Superior temporal gyrus (tissue), 1 donor: ENCODE results near the gene GRIN2A.
A peak's percentile ranks its signal among the peaks of the same experiment; 100 is the strongest.

ENCODE experiments used
- DNase-seq: peaks from one replicate; pipeline ENCODE4 v3.0.0-alpha.2; 2016; ENCODE audit errors: extremely low spot score

Gene GRIN2A

DNA sequence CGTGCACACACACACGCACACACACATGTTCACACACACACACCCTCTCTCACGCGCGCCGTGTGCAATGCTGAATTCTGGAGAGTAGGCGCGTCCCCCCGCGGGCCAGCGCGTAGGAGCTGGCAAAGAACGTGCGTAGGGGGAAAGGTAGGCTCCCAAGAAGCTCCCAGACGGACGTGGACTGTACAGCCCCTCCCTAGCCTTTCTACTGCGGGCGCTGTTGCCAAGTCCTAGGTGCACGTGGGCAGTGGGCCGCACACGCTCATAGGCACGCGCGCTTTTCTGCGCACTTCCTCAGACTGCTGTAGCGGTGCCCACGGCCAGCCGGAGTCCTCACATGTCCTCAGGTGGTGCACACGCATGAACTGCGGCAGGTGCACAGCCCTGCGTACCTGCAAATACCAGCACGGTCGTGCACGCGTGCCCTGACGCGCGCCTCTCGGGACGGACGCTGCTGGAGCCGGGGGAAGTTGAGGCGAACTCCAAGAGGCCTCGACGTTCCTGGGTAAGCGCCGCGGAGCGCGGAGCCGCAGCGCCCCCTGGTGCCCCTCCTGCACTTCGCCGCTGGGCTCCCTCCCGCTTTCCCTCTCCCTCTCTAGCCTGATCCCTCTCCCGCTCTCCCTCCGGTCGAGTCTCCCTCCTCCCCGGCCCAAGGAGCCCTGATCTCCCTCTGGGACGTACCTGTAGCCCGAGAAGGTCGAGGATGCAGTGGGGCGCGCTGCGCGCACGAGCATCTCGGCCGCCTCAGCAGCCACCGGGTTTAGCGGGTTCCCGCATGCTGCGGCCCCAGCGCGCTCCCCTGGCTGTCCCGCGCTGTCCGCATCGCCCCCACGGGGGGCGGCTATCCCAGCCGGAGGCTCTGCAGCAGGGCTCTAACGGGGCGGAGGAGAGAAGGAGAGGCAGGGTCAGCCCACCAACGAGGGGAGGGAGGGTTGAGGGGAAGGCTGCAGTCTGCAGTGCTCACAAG is 749 bp downstream of the GRIN2A start:
- peak; percentile 81 for DNase-seq

DNA sequence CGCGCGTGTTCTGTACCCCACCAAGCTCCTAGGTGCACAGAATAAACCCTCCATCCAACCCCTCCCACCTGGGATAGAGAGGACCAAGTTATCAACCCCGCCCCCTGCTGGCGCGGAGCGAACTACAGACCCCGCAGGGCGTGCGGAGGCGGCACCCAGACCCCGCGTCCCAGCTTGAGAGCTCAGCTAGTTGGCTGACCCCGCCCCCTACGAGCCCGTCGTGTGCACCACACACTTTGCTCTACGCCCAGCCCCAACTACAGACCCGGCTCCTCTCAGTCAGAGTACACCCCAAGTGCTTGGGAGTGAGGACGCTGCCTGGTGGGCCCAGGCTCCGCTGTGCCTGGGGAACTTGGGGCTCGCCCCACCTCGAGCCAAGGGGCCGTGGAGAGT is 1.5 kb downstream of the GRIN2A start:
- DNase-seq = peak; percentile 60

DNA sequence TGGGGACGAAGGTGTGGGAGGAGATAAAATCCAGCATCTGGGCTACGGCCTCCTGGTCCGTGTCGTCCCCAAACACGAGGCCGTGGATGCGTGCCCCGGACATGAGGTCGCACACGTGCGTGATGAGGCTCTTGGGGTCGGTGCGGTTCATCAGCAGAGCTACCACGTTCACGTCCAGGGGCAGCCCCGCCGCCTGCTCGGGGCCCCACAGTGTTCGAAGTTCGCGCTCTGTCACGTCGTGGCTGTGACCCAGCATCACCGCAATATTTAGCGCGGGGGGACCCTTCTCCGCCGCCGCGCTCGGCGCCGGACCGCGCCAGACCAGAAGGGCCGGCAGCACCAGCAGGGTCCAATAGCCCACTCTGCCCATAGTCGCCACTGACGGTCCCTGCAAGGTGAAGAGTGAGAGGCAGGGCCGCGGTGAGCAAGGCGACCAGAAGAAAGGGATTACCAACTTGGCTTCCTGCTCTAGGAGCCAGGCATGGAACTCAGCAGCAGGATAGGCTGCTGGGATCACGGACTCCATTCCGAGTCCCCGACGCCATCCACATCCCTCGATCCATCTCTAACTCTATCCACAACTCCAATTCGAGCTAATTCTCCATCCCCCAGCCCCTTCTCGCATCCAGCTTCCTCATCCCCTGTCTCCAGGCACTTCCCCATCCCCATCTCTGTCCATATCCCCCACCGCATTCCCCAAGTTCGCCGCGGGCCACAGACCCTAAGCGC is 2.0 kb downstream of the GRIN2A start:
- DNase-seq = no peak

DNA sequence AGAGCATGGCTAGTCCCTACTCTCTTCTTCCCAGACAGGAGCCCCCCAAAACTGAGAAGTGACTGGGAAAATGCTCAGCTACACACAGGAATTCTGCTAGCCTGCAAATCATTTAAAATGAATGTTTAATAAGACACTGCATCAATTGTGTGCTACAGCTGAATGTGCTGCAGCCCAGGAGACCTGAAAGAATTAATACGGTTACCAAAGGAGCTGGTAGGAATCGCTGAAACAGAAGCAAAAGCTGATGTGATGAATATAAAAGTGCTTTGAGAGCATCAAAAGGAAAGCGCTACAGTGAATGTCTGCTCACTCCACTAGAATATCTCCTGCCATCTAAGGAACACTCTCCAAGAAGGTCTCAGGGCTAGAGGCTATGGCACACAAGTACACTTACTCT is 3.7 kb downstream of the GRIN2A start:
- peak; percentile 44 for DNase-seq

DNA sequence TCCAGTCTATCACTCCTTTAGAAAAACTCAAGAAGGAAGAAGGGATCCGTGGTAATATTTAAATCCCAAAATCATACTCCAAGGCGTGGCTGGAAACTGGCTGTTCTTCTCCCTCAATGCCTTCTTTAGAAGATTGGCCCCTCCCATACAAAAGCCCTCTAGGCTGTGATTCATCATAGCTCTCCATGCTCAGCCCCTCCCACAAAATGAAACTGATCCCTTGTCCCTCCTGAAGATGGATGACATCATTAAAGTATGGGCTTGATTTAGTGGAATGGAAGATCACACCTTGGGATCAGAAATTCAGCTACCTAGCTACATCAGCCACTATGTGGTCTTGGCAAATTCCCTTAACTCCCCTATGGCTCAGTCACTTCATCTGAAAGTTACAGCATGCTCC is 4.1 kb downstream of the GRIN2A start:
- DNase-seq = peak; percentile 41

DNA sequence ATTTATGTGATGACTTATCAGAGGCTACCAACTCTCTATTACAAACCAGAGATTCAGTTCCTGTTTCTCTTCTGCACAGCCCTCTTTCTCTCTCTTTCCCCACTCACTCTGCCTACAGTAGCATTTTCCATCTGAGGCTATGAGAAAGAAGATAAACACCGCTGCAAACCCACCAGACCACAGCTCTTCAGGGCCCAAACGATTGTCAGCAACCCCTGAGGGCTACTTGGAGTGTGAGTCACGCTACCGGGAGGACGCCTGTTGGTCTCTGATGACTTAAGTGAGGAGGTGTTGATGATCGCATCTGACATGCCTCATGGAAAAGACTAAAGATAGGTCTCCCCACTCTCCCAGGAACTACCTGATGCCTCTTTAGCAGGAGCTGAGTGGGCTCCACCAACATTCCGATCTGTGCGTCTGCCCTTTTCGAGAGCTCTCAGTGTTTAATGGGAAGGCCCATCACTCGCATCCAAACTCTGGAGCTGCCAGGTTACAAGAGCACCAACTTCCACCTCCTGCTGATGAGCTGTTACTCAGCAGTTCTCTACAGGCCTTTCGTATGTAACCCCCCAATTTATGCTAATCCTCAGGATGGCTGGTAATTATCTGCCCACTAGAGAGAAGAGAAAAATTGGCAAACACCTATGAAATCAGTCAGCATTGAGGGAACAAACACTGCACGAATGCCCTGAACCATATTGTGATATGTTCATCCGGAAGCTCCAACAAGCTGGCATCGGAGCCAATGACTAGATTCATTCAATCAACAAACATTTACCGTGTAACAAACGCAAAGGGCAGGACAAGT is 9.2 kb downstream of the GRIN2A start:
- DNase-seq = no peak

DNA sequence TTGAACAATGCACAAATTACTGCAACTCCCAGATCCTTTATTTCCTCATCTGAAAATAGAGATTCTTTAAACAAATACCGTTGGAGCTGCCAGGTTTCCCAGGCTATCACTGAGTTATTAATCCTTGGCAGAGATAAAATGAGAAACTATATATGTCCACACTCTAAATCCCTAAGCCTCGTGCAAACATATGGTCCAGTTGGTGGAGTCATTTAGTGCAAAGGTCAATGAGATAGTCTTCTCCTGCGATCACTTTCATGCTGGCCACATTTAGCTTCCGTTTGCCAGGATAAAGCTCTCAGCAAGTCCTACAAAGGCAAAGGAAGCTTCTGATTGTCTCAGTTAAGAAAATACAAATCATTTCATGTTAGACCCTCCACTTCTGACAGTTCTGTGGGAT is 11.0 kb downstream of the GRIN2A start:
- DNase-seq = no peak

DNA sequence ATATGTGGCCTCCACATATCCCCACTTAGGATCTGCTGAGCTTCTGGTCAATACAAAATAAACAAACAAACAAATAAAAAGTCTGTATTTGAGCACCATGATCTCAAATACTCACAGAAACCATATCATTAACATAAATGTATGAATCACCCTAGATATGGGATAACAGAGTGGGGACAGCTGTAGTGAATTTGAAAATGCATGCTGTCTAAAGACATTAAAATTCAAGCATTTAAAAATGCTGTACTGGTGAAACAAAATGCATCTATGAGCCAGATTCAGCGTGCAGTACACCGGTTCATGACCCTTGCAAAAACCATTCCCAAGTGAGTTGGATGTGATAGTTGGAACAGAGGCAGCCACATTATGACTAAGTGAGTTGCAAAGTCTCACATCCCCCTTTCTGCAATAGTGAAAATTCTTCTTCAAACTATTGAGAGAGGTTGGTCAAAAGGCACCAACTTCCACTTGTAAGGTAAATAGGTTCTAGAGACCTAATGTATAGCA is 12.3 kb downstream of the GRIN2A start:
- DNase-seq = no peak

DNA sequence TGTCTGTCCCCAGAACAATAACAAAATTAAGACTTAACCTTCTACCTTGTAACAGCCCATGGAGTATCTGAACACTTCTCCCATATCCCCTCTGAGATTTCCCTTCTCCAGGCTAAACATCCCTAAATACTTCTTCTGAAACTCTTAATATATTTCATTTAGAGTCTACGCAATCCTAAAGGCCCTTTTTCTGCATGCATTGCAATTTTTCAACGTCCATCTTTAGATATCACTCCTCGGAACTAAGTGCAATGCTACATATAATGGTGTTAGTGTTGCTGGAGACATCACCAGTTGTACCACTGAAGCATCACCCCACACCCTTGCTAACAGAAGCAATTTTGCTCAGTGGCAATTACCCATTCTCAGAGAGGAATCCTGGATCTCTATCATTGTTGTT is 13.2 kb downstream of the GRIN2A start:
- DNase-seq = no peak

DNA sequence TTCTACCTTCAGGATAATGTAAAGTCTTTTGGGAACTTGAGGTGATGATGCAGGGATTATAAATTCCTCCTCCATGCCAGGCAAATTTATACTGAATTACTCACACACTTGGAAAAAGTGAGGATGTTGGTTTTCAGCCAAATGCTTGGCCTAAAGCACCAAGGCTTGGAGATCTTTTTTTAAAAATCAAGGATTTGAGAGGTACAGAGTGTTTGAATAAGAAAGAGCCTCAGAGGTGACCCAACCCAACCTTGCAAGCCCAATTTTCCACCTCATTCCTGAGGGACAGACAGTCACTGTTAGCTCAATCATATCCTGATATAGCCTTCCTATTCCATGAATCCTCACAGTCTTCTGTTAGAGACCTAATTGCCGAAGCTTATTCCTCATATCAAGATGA is 14.0 kb downstream of the GRIN2A start:
- peak; percentile 69 for DNase-seq

DNA sequence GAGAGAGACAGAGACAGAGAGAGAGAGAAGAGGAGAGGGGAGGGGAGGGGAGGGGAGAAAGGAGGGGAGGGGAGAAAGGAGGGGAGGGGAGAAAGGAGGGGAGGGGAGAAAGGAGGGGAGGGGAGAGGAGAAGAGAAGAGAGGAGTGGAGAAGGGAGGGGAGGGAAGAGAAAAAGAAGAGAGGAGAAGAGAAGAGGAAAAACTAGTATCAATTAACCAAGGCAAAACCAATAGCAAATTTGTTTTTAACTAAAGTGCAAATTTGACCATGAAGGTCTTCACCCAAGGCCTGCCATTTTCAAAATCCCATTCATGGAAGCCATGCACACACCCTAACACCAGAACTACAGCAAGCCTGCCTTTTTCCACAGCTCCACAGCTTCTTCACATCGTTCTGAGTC is 16.6 kb downstream of the GRIN2A start:
- DNase-seq = no peak

DNA sequence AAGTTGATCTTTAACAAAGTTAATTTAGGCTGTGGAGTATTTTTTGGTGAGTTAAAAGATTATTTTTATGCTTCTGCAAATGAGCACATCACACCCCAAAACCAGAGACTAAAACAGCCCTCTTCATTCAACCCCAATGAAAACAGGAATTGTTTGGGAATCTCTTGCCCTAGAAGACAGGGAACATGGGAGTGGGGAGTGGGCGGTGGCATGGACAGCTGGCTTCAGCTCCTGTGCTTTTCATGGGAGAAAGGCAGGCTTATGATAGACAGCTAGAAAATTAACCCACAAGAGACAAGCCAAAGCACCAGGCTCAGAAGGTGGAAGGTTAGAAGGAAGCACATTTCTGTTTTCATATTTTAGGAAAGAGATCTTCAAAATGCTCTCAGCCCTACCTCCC is 19.2 kb downstream of the GRIN2A start:
- DNase-seq = no peak

DNA sequence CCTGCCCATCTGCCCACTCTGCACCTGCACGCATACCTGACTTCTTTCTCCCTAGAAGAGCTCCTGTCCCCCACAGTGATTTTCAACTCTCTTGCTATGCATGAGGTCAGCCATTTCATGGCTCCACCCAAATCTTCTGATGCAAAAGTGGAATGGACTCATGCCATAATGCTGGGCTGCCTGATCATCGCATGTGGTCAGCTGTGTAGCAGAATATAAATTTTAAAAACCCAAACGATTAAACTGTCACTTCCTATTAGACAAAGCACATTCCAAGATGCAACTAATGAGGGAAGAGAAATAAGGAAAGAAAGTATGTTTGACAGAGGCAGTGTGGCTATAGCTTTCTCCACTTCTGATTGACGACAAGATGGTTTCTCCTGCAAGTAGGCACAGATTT is 26.1 kb downstream of the GRIN2A start:
- no peak for DNase-seq

DNA sequence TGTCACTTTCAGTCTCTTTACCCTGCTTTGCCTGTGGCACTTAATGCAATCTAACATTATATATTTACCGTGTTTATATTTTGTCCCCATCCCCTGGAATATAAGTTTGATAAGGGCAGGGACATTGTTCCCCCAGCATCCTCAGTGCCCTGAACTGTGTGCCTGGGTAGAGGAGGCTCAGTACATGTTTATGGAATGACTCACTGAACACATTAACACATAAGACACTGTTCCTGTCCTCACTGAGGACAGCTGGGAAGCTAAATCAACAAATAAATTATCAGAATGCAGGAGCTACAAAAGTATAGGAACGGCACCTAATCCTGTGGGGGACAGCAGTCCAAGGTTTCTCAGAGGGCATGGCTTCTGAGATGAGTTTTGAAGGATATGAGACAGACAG is 27.8 kb downstream of the GRIN2A start:
- no peak for DNase-seq

DNA sequence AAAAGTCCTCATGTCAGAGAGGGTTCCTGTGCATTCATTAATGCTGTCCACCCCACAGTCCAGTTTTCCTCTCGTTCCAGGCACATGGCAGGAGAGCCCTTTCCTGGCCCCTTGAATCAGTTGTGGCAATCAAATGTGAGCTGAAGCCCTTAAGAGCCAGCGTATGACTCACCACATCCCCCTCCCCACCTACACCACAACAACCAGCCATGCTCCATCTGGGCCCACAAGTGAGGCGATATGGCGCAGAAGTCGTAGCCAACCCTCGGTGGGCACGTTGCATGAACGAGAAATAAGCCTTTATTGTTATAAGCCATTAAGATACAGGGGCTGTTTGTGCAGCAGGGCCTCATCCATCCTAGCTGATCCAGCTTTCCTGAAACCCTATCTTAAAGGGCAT is 28.2 kb downstream of the GRIN2A start:
- no peak for DNase-seq

DNA sequence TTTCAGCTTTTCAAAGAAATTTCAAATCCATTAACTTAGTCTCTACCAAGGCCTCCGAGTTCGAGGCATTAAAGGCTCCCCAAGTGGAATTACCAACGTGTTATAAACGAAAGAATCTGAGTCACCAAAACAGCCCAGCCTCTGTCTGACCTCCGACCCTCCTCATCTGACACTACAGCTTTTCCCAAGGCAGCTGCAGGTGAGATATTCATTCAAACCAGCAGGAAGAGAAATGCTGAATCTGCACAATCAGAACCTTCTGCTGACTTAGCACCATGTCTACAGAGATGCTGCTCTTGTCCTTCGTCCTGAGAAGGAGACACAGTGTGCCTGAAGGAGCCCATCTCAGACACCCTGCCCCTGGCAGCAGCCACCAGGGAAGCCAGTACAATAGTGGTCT is 30.5 kb downstream of the GRIN2A start:
- DNase-seq = no peak

DNA sequence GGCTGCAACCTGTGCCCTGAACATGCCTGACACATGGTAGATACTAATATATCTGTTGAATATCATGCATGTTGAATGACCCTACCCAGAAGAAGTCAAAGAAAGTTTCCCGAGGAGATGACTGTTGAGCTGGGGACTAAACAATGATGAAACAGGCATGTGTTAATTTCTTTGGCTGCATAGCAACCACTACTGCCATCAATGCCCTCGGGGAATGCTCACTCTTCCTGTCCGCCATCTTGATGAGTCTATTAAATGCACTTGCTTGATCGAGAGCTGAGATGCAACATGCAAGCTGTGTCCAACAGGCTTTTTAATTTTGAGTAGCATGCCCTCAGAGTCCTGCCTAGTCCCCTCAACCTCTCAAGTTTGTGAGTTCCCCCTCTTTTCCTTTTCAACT is 31.3 kb downstream of the GRIN2A start:
- no peak for DNase-seq

DNA sequence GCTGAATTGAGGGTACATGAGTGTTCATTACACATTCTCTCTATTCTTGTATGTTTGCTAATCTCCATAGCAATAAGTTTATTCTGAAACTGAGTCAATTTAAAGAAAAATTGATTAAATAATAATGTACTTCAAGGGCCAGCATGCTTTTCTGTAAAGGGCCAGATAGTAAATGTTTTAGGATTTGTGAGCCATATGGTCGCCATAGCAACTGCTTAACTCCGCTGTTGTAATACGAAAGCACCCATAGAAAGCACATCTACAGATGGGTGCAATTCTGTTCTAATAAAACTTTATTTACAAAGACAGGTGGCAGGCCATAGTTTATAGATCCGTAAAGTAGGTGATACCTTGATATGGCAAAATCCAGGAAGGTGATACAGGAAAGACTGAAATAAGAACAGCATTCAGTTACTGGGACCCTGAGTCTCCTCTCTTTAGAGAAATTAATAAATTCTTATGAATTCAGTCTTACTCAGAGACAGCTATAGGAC is 36.6 kb downstream of the GRIN2A start:
- no peak for DNase-seq

DNA sequence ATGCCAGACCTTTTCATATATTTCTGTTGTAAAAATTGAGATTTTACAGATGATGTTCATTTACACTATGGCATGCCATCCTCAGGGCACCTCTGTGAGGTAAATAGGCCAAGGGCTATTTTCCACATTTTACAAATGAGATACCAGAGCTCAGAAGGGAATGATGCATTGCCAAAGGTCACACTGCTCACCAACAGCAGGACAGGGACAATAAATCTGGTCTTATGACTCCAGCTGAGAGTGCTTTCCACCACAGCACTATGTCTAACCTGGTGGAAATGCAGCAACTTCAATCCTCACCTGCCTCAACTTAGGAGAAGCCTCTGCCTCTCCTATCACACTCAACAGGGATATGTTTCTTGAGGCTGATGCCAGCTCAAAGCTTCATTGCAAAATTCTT is 40.6 kb downstream of the GRIN2A start:
- DNase-seq = no peak

DNA sequence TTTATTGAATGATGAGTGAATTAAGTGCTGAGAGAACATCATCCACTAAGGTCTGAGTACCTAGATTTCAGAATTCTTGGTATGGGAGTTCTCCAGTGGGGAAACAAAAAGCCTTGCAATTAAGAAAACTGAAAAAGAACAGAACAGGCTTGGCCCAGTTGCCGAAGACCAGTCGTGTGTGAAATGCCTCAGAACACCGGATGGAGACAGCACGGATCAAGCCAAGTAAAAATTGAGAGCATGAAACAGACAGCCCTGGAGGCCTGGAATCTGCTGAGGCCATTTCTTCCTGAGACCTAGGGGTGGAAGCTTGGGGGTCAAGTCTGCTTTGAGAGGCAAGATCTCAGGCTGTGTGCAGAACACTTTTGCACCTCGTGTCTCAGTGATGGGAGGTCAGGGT is 43.3 kb downstream of the GRIN2A start:
- no peak for DNase-seq

DNA sequence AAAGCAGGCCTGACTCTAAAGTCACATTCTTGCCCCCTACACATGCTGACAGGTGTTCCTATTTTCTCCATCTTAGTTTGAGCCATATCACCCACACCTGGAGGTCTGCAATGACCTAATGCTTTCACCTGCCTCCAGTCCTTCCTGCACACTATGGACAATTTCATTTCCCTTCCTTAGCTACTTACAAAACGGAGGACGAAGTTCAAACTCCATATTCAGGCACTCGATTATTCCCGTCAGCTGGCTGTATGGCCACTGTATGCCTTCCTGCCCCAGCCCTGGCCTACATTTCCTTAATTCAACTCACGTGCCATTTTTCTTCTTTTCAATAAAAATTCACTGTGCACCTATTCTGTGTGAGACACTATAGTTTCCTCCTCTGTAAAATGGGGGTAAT is 44.9 kb downstream of the GRIN2A start:
- no peak for DNase-seq

DNA sequence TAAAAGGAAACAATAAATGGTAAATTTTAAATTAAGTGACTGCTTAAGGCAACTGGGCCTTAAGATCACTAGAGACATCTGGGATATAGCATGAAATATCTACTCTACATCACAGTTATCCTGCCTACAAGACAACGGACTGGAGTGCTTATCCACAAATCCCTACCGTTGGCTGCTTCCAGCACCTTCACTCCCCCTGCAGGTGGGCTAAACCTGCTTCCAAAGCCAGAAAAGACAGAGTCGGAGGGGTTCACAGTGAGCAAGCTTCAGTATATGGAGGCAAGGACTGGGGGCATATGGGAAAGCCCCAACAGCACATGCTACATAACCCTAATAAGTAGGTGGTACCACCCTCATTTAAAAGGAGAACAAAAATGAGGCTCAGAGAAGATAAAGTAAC is 45.3 kb downstream of the GRIN2A start:
- DNase-seq = no peak
